Thyroid gland (tissue), 4 donors: ENCODE results near the gene SIK3.

Experiments used
- POLR2A ChIP-seq, 2 donors: fragments of 450-650 bp; IDR thresholded peaks; one replicate each; pipeline ENCODE4 v1.6.1; 2017; ENCODE audit warnings: antibody characterized with exemption in 2 of 2, mild to moderate bottlenecking in 2 of 2, moderate library complexity in 1 of 2
- TF ChIP-seq, protein P1 (sequence below), 6 experiments: fragments of 200-600 bp in 3 of 6; fragments of 450-650 bp in 3 of 6; sonication (generic) in 3 of 6; IDR thresholded peaks; one replicate each; pipeline ENCODE4 v1.5.1; 2016 to 2019; ENCODE audit warnings: antibody characterized with exemption in 6 of 6, mild to moderate bottlenecking in 2 of 6, inconsistent platforms in 1 of 6, moderate library complexity in 1 of 6

DNA sequence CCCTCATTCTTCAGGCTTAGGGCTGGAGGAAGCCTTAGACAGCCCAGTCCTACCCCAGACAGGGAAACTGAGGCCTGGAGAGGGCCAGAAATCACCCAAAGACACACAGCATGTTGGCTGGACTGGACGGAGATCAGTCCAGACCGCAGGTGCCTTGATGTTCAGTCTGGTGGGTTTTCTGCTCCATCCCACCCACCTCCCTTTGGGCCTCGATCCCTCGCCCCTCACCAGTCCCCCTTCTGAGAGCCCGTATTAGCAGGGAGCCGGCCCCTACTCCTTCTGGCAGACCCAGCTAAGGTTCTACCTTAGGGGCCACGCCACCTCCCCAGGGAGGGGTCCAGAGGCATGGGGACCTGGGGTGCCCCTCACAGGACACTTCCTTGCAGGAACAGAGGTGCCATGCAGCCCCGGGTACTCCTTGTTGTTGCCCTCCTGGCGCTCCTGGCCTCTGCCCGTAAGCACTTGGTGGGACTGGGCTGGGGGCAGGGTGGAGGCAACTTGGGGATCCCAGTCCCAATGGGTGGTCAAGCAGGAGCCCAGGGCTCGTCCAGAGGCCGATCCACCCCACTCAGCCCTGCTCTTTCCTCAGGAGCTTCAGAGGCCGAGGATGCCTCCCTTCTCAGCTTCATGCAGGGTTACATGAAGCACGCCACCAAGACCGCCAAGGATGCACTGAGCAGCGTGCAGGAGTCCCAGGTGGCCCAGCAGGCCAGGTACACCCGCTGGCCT is 267.9 kb downstream of the SIK3 start:
- TF ChIP-seq, protein P1, sequence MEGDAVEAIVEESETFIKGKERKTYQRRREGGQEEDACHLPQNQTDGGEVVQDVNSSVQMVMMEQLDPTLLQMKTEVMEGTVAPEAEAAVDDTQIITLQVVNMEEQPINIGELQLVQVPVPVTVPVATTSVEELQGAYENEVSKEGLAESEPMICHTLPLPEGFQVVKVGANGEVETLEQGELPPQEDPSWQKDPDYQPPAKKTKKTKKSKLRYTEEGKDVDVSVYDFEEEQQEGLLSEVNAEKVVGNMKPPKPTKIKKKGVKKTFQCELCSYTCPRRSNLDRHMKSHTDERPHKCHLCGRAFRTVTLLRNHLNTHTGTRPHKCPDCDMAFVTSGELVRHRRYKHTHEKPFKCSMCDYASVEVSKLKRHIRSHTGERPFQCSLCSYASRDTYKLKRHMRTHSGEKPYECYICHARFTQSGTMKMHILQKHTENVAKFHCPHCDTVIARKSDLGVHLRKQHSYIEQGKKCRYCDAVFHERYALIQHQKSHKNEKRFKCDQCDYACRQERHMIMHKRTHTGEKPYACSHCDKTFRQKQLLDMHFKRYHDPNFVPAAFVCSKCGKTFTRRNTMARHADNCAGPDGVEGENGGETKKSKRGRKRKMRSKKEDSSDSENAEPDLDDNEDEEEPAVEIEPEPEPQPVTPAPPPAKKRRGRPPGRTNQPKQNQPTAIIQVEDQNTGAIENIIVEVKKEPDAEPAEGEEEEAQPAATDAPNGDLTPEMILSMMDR (IDR thresholded peaks at IDR 0.05) = no peak
- no peak for TF ChIP-seq POLR2A (IDR thresholded peaks at IDR 0.05)
